ENCODE measurements around the gene BTBD2. TPM values are rescaled to one million over a fixed set of nuclear protein-coding genes. Genes with fewer than 3 reads are reported as not detected.

Gene BTBD2
- total and polyA plus RNA-seq, 2 donors (not counting 1 experiment from before 2014, with no cell fraction given): 75.2 to 85.6 TPM

- Histone ChIP-seq H3K4me1 (ENCODE audit: control insufficient read depth in 2 of 2, insufficient read depth in 2 of 2, low read length in 2 of 2) (peaks cover 31 to 46% of the 10 kb centered on the region in 2 donors), H4K20me1 (ENCODE audit: control insufficient read depth, insufficient read depth, low read length, poor library complexity, severe bottlenecking) (peaks cover 73% of the 10 kb centered on the region), H3K36me3 (replicated peaks in 1 of 2; ENCODE audit: control extremely low read depth in 1 of 2, control insufficient read depth in 1 of 2, extremely low read depth in 1 of 2, insufficient read depth in 2 of 2, low read length in 1 of 2) (peaks cover 0 to 11% of the 10 kb centered on the region in 2 experiments), H3K9me3 (ENCODE audit: control extremely low read depth in 1 of 3, control insufficient read depth in 2 of 3, insufficient read depth in 1 of 3, low read length in 2 of 3) (no peaks in the 10 kb centered on the region), H3K4me2 (replicated peaks; ENCODE audit: low read depth, low read length, poor library complexity, severe bottlenecking) (peak overlapping the region; percentile 93), H3K4me3 (ENCODE audit: control extremely low read depth in 1 of 5, extremely low read depth in 1 of 5, insufficient read depth in 1 of 5, low read depth in 2 of 5, low read length in 4 of 5) (no peak overlapping the region), H3K27ac (ENCODE audit: low read length in 2 of 2) (peak overlapping the region; percentile 90 to 99), H3K9ac (ENCODE audit: low read length) (peak overlapping the region; percentile 95), H3K27me3 (replicated peaks in 1 of 4; ENCODE audit: control extremely low read depth in 1 of 4, control insufficient read depth in 3 of 4, insufficient read depth in 4 of 4, low read length in 3 of 4) (no peaks in the 10 kb centered on the region), H3K79me2 (ENCODE audit: control insufficient read depth, insufficient read depth, low read length) (peaks cover 80% of the 10 kb centered on the region), H2AFZ (ENCODE audit: insufficient read depth, low read depth, low read length, poor library complexity, severe bottlenecking) (no peak overlapping the region)
- Mint-ChIP-seq H3K27ac (peak overlapping the region; percentile 82), H3K27me3 (no peaks in the 10 kb centered on the region), H3K4me3 (peak overlapping the region; percentile 64), H3K4me1 (peaks cover 49% of the 10 kb centered on the region), H3K9me3 (ENCODE audit: insufficient read depth) (no peaks in the 10 kb centered on the region)
- TF ChIP-seq CTCF (IDR thresholded peaks at IDR 0.05): no peak
- TF ChIP-seq EZH2 (IDR thresholded peaks at IDR 0.05; ENCODE audit: borderline replicate concordance, insufficient read depth, low read depth, low read length, poor library complexity, severe bottlenecking): no peak
- ChIA-PET CTCF (no interaction called here), POLR2A (interaction anchor here (0.5 kb wide), 1 partner anchor 330 kb away, joined by 10 read pairs; no protein-coding TSS in a partner anchor)
- WGBS (ENCODE audit: insufficient coverage): 79% methylated on average over 38 of the region's 42 CpGs
- intact Hi-C loops (cut with micrococcal nuclease): no loop called here
- DNase-seq: no peak
- ATAC-seq (ENCODE audit: low read depth): no peak
Observed at GRCh38 chr19:1944088-1944915, 71.2 kb downstream of the BTBD2 start.

GRCh38 chr19:1943661-1944087 lies 71.8 kb downstream of the BTBD2 start:
- Histone ChIP-seq H3K27ac (ENCODE audit: low read length in 2 of 2) (peak overlapping the region; percentile 90 to 99), H3K9ac (ENCODE audit: low read length) (peak overlapping the region; percentile 95), H3K27me3 (replicated peaks in 1 of 4; ENCODE audit: control extremely low read depth in 1 of 4, control insufficient read depth in 3 of 4, insufficient read depth in 4 of 4, low read length in 3 of 4) (no peaks in the 10 kb centered on the region), H3K36me3 (replicated peaks in 1 of 2; ENCODE audit: control extremely low read depth in 1 of 2, control insufficient read depth in 1 of 2, extremely low read depth in 1 of 2, insufficient read depth in 2 of 2, low read length in 1 of 2) (peaks cover 0 to 10% of the 10 kb centered on the region in 2 experiments), H3K79me2 (ENCODE audit: control insufficient read depth, insufficient read depth, low read length) (peaks cover 74% of the 10 kb centered on the region), H3K4me1 (ENCODE audit: control insufficient read depth in 2 of 2, insufficient read depth in 2 of 2, low read length in 2 of 2) (peaks cover 31 to 47% of the 10 kb centered on the region in 2 donors), H3K4me3 (ENCODE audit: control extremely low read depth in 1 of 5, extremely low read depth in 1 of 5, insufficient read depth in 1 of 5, low read depth in 2 of 5, low read length in 4 of 5) (peak overlapping the region in 4 of 5 experiments; percentile 79 to 94 (median 88)), H4K20me1 (ENCODE audit: control insufficient read depth, insufficient read depth, low read length, poor library complexity, severe bottlenecking) (peaks cover 67% of the 10 kb centered on the region), H3K9me3 (ENCODE audit: control extremely low read depth in 1 of 3, control insufficient read depth in 2 of 3, insufficient read depth in 1 of 3, low read length in 2 of 3) (no peaks in the 10 kb centered on the region), H2AFZ (ENCODE audit: insufficient read depth, low read depth, low read length, poor library complexity, severe bottlenecking) (no peak overlapping the region), H3K4me2 (replicated peaks; ENCODE audit: low read depth, low read length, poor library complexity, severe bottlenecking) (peak overlapping the region; percentile 93)
- Mint-ChIP-seq H3K4me3 (peak overlapping the region; percentile 98), H3K27ac (peak overlapping the region; percentile 98), H3K9me3 (ENCODE audit: insufficient read depth) (no peaks in the 10 kb centered on the region), H3K27me3 (no peaks in the 10 kb centered on the region), H3K4me1 (peaks cover 42% of the 10 kb centered on the region)
- intact Hi-C loops (cut with micrococcal nuclease): no loop called here
- TF ChIP-seq EZH2 (IDR thresholded peaks at IDR 0.05; ENCODE audit: borderline replicate concordance, insufficient read depth, low read depth, low read length, poor library complexity, severe bottlenecking) (no peak), CTCF (IDR thresholded peaks at IDR 0.05) (no peak)
- POLR2A ChIA-PET: interaction anchor here (0.5 kb wide), 1 partner anchor 331 kb away, joined by 10 read pairs; no protein-coding TSS in a partner anchor
- DNase-seq (no peak), ATAC-seq (ENCODE audit: low read depth) (no peak)
- WGBS (ENCODE audit: insufficient coverage): 71% methylated on average over 22 of the region's 22 CpGs
- CTCF ChIA-PET: no interaction called here

Measured in B cell (primary cell).